HEK293 (cell line): ENCODE measurements around the gene ZNF48.
A peak's percentile ranks its signal among the peaks of the same experiment; 100 is the strongest.

Experiments used
- CTCF ChIA-PET: fragments of 350-600 bp; formaldehyde crosslinking; extraction: SDS; loops from one replicate; lab custom pipeline; 2021; ENCODE audit warnings: antibody characterized with exemption; lab: Yijun Ruan, JAX
- POLR2A ChIA-PET: fragments of 300-600 bp; formaldehyde crosslinking; extraction: SDS; loops from one replicate; lab custom pipeline; 2020; ENCODE audit warnings: antibody characterized with exemption, inconsistent platforms; lab: Yijun Ruan, JAX
- H3K27ac ChIP-seq: fragments of 200-500 bp; sonication (Bioruptor generic); 2 replicates; pipeline ENCODE4 v1.5.1; 2014; ENCODE audit warnings: low read depth, low read length, control low read depth, inconsistent platforms; ENCODE audit errors: extremely low read depth
- H3K36me3 ChIP-seq, 2 experiments: fragments of 200-500 bp in 1 of 2; sonication (Bioruptor generic) in 1 of 2; 1 replicate in 1 of 2; 2 replicates in 1 of 2; pipeline ENCODE4 v1.5.1; 2014 to 2017; ENCODE audit warnings: inconsistent platforms in 2 of 2, low read length in 2 of 2; ENCODE audit not compliant: control insufficient read depth in 2 of 2, insufficient read depth in 1 of 2
- H3K4me1 ChIP-seq: fragments of 200-500 bp; sonication (Bioruptor generic); 2 replicates; pipeline ENCODE4 v1.5.1; 2014; ENCODE audit warnings: mild to moderate bottlenecking, low read length, inconsistent platforms; ENCODE audit not compliant: control insufficient read depth, insufficient read depth
- H3K4me3 ChIP-seq: 2 replicates; pipeline ENCODE4 v1.5.1; 2011; ENCODE audit warnings: low read depth, mild to moderate bottlenecking, control low read depth, low read length, moderate library complexity
- H3K9me3 ChIP-seq: fragments of 200-500 bp; sonication (Bioruptor generic); 2 replicates; pipeline ENCODE4 v1.5.1; 2014; ENCODE audit warnings: low read depth, low read length, inconsistent platforms; ENCODE audit not compliant: control insufficient read depth, insufficient read depth
- ATF2 ChIP-seq: fragments of 450-650 bp; formaldehyde crosslinking; IDR thresholded peaks from 2 replicates; pipeline ENCODE4 v1.5.1; 2016; ENCODE audit warnings: missing biosample characterization, missing genetic modification characterization, low read depth
- PATZ1 ChIP-seq: fragments of 450-650 bp; formaldehyde crosslinking; IDR thresholded peaks from 2 replicates; pipeline ENCODE4 v1.5.1; 2016; ENCODE audit warnings: missing biosample characterization, missing genetic modification characterization
- PRDM10 ChIP-seq: fragments of 450-650 bp; formaldehyde crosslinking; IDR thresholded peaks from 2 replicates; pipeline ENCODE4 v1.5.1; 2016; ENCODE audit warnings: missing biosample characterization, missing genetic modification characterization
- SP3 ChIP-seq: fragments of 450-650 bp; formaldehyde crosslinking; IDR thresholded peaks from 2 replicates; pipeline ENCODE4 v1.5.1; 2016; ENCODE audit warnings: missing biosample characterization, missing genetic modification characterization
- TSHZ1 ChIP-seq: fragments of 450-650 bp; formaldehyde crosslinking; IDR thresholded peaks from 2 replicates; pipeline ENCODE4 v1.5.1; 2016; ENCODE audit warnings: missing biosample characterization, missing genetic modification characterization, borderline replicate concordance
- YY2 ChIP-seq: fragments of 450-650 bp; formaldehyde crosslinking; IDR thresholded peaks from 2 replicates; pipeline ENCODE4 v1.5.1; 2016; ENCODE audit warnings: missing biosample characterization, missing genetic modification characterization
- ZBTB17 ChIP-seq: fragments of 450-650 bp; formaldehyde crosslinking; IDR thresholded peaks from 2 replicates; pipeline ENCODE4 v1.5.1; 2016; ENCODE audit warnings: missing biosample characterization, missing genetic modification characterization
- ZFP37 ChIP-seq: fragments of 450-650 bp; formaldehyde crosslinking; IDR thresholded peaks from 2 replicates; pipeline ENCODE4 v1.5.1; 2016; ENCODE audit warnings: missing biosample characterization, missing genetic modification characterization
- ZFP41 ChIP-seq: fragments of 450-650 bp; formaldehyde crosslinking; IDR thresholded peaks from 2 replicates; pipeline ENCODE4 v1.5.1; 2016; ENCODE audit warnings: missing biosample characterization, missing genetic modification characterization, borderline replicate concordance
- ZNF140 ChIP-seq: fragments of 450-650 bp; formaldehyde crosslinking; IDR thresholded peaks from 2 replicates; pipeline ENCODE4 v1.5.1; 2016; ENCODE audit warnings: missing biosample characterization, missing genetic modification characterization
- ZNF18 ChIP-seq: fragments of 450-650 bp; formaldehyde crosslinking; IDR thresholded peaks from 2 replicates; pipeline ENCODE4 v1.5.1; 2016; ENCODE audit warnings: missing biosample characterization, missing genetic modification characterization
- ZNF23 ChIP-seq: fragments of 450-650 bp; formaldehyde crosslinking; IDR thresholded peaks from 2 replicates; pipeline ENCODE4 v1.5.1; 2016; ENCODE audit warnings: missing biosample characterization, missing genetic modification characterization, borderline replicate concordance
- ZNF302 ChIP-seq: fragments of 450-650 bp; formaldehyde crosslinking; IDR thresholded peaks from 2 replicates; pipeline ENCODE4 v1.5.1; 2016; ENCODE audit warnings: missing biosample characterization, missing genetic modification characterization, low read depth
- ZNF510 ChIP-seq: fragments of 450-650 bp; formaldehyde crosslinking; IDR thresholded peaks from 2 replicates; pipeline ENCODE4 v1.5.1; 2018; ENCODE audit warnings: mild to moderate bottlenecking, missing genetic modification characterization, missing biosample characterization; ENCODE audit not compliant: insufficient replicate concordance
- ZNF571 ChIP-seq: fragments of 450-650 bp; formaldehyde crosslinking; IDR thresholded peaks from 2 replicates; pipeline ENCODE4 v1.5.0; 2017; ENCODE audit warnings: missing biosample characterization, missing genetic modification characterization
- ZNF585B ChIP-seq: fragments of 450-650 bp; formaldehyde crosslinking; IDR thresholded peaks from 2 replicates; pipeline ENCODE4 v1.5.1; 2016; ENCODE audit warnings: missing biosample characterization, missing genetic modification characterization
- ZNF792 ChIP-seq: fragments of 450-650 bp; formaldehyde crosslinking; IDR thresholded peaks from 2 replicates; pipeline ENCODE4 v1.5.1; 2016; ENCODE audit warnings: missing biosample characterization, missing genetic modification characterization
- ZSCAN16 ChIP-seq: fragments of 450-650 bp; formaldehyde crosslinking; IDR thresholded peaks from 2 replicates; pipeline ENCODE4 v1.5.1; 2016; ENCODE audit warnings: missing biosample characterization, missing genetic modification characterization

Gene ZNF48

GRCh38 chr16:30349675-30350074 is 45.5 kb upstream of the ZNF48 start:
- TF ChIP-seq ZNF18 (tag by site-specific recombination): no peak
- peak; percentile 36; the same call in 1 of the 2 replicates for TF ChIP-seq PATZ1
- TF ChIP-seq ZBTB17 (tag by site-specific recombination): peak; percentile 31; the same call in 1 of the 2 replicates
- H3K4me3 ChIP-seq: no peak overlapping the region
- POLR2A ChIA-PET: interaction anchor here (0.7 kb wide), 1 partner anchor 703 kb away, joined by 7 read pairs; no protein-coding TSS in a partner anchor
- no peaks in the 10 kb centered on the region for H3K9me3 ChIP-seq
- peaks cover 5 to 45% of the 10 kb centered on the region in 2 experiments; a peak in 2 of 3 replicates for H3K36me3 ChIP-seq
- CTCF ChIA-PET: interaction anchor here (1.1 kb wide), 2 partner anchors 53 to 60 kb away, joined by 3 read pairs; no protein-coding TSS in a partner anchor
- no peaks in the 10 kb centered on the region for H3K4me1 ChIP-seq
- H3K27ac ChIP-seq: no peak overlapping the region

GRCh38 chr16:30350134-30350871 is 44.9 kb upstream of the ZNF48 start:
- CTCF ChIA-PET: interaction anchor here (1.1 kb wide), 1 partner anchor 52 kb away, joined by 3 read pairs; no protein-coding TSS in a partner anchor
- no peak overlapping the region for H3K4me3 ChIP-seq
- no peaks in the 10 kb centered on the region for H3K9me3 ChIP-seq
- peaks cover 5 to 45% of the 10 kb centered on the region in 2 experiments; a peak in 2 of 3 replicates for H3K36me3 ChIP-seq
- no peak overlapping the region for H3K27ac ChIP-seq
- no peaks in the 10 kb centered on the region for H3K4me1 ChIP-seq
- POLR2A ChIA-PET: interaction anchor here (0.6 to 0.7 kb wide), 2 partner anchors 703 to 1858 kb away, joined by 3 to 7 read pairs; no protein-coding TSS in a partner anchor
- no peak for TF ChIP-seq ZNF571
- TF ChIP-seq ZFP37 (tag by site-specific recombination): no peak
- no peak for TF ChIP-seq ZNF140 (tag by site-specific recombination)
- peak; percentile 61 for TF ChIP-seq ZNF585B
- TF ChIP-seq TSHZ1: no peak
- TF ChIP-seq YY2 (tag by site-specific recombination): no peak
- 0 out of 2 replicates have a peak, but pooled peaks have one; percentile 12 for TF ChIP-seq PRDM10 (tag by site-specific recombination)
- TF ChIP-seq ATF2 (tag by site-specific recombination): no peak
- no peak for TF ChIP-seq ZNF792 (tag by site-specific recombination)
- TF ChIP-seq ZNF23 (tag by site-specific recombination): no peak
- TF ChIP-seq ZFP41 (tag by site-specific recombination): no peak
- TF ChIP-seq SP3 (tag by site-specific recombination): no peak
- TF ChIP-seq ZNF302 (tag by site-specific recombination): no peak
- no peak for TF ChIP-seq ZNF510 (tag by site-specific recombination)
- no peak for TF ChIP-seq ZSCAN16 (tag by site-specific recombination)
